Caco-2 (cell line): Measurements from ENCODE around the gene WDR59. TPM values are rescaled to one million over a fixed set of nuclear protein-coding genes. Genes with fewer than 3 reads are reported as not detected.

Experiments used
- BruUV-seq: library from RNA; stranded (reverse); fragments of 400-500 nt; replicated peaks from 2 replicates; lab custom pipeline; 2021; lab: Mats Ljungman, UMichigan
- CTCF ChIA-PET: fragments of 300-600 bp; sonication (Branson Sonifier 250); formaldehyde crosslinking; loops from one replicate; lab custom pipeline; 2022; ENCODE audit warnings: antibody characterized with exemption; lab: Charles Lee
- POLR2A ChIA-PET: fragments of 300-600 bp; sonication (Branson Sonifier 250); formaldehyde crosslinking; loops from one replicate; lab custom pipeline; 2022; ENCODE audit warnings: antibody characterized with exemption; lab: Charles Lee
- DNase-seq, 2 experiments: peaks; one replicate each; pipeline versions ENCODE4 v3.0.0 to v3.0.0-alpha.2; 2020 to 2022
- H3K27me3 ChIP-seq: replicated peaks from 2 replicates; pipeline ENCODE4 v1.6.0; 2011; ENCODE audit warnings: low read length; ENCODE audit not compliant: control insufficient read depth, insufficient read depth
- H3K36me3 ChIP-seq: 2 replicates; pipeline ENCODE4 v1.5.1; 2011; ENCODE audit warnings: low read length; ENCODE audit not compliant: control insufficient read depth, insufficient read depth
- H3K4me1 ChIP-seq: fragments of 250-450 bp; sonication (Bioruptor Pico); 2 replicates; pipeline ENCODE4 v1.5.1; 2020; ENCODE audit warnings: mild to moderate bottlenecking
- H3K4me3 ChIP-seq: 2 replicates; pipeline ENCODE4 v1.5.1; 2011; ENCODE audit warnings: low read depth, mild to moderate bottlenecking, control low read depth, low read length
- H3K9me3 ChIP-seq: fragments of 250-450 bp; sonication (Bioruptor Pico); 2 replicates; pipeline ENCODE4 v1.5.1; 2020; ENCODE audit warnings: mild to moderate bottlenecking, moderate library complexity
- H3K27ac Mint-ChIP-seq: one replicate; pipeline ENCODE4 v1.8.0; 2022; ENCODE audit warnings: mixed read lengths; ENCODE audit not compliant: unreplicated experiment
- H3K27me3 Mint-ChIP-seq: one replicate; pipeline ENCODE4 v1.8.0; 2022; ENCODE audit warnings: mixed read lengths; ENCODE audit not compliant: insufficient read depth, unreplicated experiment
- H3K36me3 Mint-ChIP-seq: one replicate; pipeline ENCODE4 v1.8.0; 2022; ENCODE audit warnings: mild to moderate bottlenecking, mixed read lengths; ENCODE audit not compliant: insufficient read depth, unreplicated experiment
- H3K4me1 Mint-ChIP-seq: one replicate; pipeline ENCODE4 v1.8.0; 2022; ENCODE audit warnings: low read depth, mixed read lengths; ENCODE audit not compliant: unreplicated experiment
- H3K4me3 Mint-ChIP-seq: one replicate; pipeline ENCODE4 v1.8.0; 2022; ENCODE audit warnings: mild to moderate bottlenecking, moderate library complexity, mixed read lengths; ENCODE audit not compliant: unreplicated experiment
- H3K9me3 Mint-ChIP-seq: one replicate; pipeline ENCODE4 v1.8.0; 2022; ENCODE audit warnings: mixed read lengths; ENCODE audit not compliant: unreplicated experiment
- CTCF ChIP-seq, 2 experiments: fragments of 200-600 bp in 1 of 2; IDR thresholded peaks; 1 replicate in 1 of 2; 2 replicates in 1 of 2; pipeline versions ENCODE4 v1.5.1 to v1.8.0; 2011 to 2022; ENCODE audit warnings: antibody characterized with exemption in 1 of 2, control low read depth in 1 of 2, inconsistent platforms in 1 of 2, low read depth in 1 of 2, low read length in 1 of 2, mild to moderate bottlenecking in 1 of 2, moderate library complexity in 1 of 2; ENCODE audit not compliant: insufficient read depth in 1 of 2, severe bottlenecking in 1 of 2, unreplicated experiment in 1 of 2
- intact Hi-C: fragments of 100-400 bp; cut with micrococcal nuclease; formaldehyde crosslinking; loops from one replicate; pipeline ENCODE4 v1.10.0; 2022; ENCODE audit not compliant: unreplicated experiment
- total RNA-seq: library from RNA; stranded (reverse); gene quantifications from 2 replicates; pipeline ENCODE4 v1.2.3, GENCODE V29; 2022

WDR59 gene
- total RNA-seq, 1 experiment from 2014 or later: 148 TPM

DNA sequence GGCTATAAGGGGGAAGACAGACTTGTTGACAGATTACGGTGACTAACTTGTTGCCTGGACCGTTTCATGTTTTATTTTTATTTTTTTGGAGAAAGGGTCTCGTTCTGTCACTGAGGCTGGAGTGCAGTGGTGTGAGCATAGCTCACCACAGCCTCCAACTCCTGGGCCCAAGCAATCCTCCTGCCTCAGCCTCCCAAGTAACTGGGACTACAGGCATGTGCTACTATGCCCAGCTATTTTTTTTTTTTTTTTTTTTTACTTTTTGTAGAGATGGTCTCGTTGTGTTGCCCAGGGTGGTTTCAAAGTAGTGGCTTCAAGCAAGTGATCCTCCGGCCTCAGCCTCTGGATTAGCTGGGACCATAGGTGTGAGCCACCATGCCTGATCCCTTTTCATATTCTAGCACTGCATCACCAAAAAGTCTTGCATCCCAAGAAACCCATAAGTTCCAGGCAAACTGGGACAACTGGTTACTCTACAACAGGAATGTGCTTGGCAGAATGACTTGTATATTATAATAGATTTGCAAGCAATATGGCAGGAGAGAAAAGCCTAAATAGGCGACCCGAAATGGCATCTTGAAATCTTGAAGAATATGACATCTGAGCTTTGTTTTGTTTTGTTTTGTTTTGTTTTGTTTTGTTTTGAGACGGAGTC, 2.2 kb upstream of the WDR59 start:
- POLR2A ChIA-PET: no interaction called here
- no peak overlapping the region for H3K4me3 ChIP-seq
- CTCF ChIA-PET: interaction anchor here (0.5 to 0.8 kb wide), 2 partner anchors 127 to 1562 kb away, joined by 3 read pairs; no protein-coding TSS in a partner anchor
- TF ChIP-seq CTCF (IDR thresholded peaks at IDR 0.05; ENCODE audit: insufficient read depth in 1 of 2, low read depth in 1 of 2, low read length in 1 of 2, severe bottlenecking in 1 of 2, unreplicated experiment in 1 of 2): no peak
- Mint-ChIP-seq H3K27ac (no peak overlapping the region), H3K4me1 (peaks cover 22% of the 10 kb centered on the region), H3K4me3 (no peak overlapping the region), H3K36me3 (peaks cover 20% of the 10 kb centered on the region), H3K27me3 (no peaks in the 10 kb centered on the region), H3K9me3 (no peaks in the 10 kb centered on the region)
- H3K9me3 ChIP-seq: no peaks in the 10 kb centered on the region
- intact Hi-C loops: no loop called here
- DNase-seq: no peak
- 0 out of 2 replicates have a peak, but pooled peaks cover 1% of the 10 kb centered on the region for H3K36me3 ChIP-seq
- no TSS peak for BruUV-seq
- no peaks in the 10 kb centered on the region for H3K27me3 ChIP-seq
- H3K4me1 ChIP-seq: peaks cover 55% of the 10 kb centered on the region

DNA sequence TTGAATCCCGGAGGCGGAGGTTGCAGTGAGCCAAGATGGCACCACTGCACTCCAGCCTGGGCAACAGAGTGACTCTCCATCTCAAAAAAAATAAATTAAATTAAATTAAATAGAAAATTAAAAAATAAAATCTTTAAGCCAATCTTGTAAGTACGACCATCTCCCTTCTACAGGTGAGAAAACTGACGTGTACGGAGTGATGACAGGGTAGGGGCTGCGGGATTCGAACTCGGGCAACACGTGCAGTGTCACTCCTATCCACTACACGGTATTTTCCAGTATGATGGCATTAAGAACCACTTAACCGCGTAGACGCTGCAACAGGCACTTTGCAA, 762 bp downstream of the WDR59 start:
- Mint-ChIP-seq H3K36me3 (peaks cover 26% of the 10 kb centered on the region), H3K4me3 (peak overlapping the region; percentile 80), H3K9me3 (no peaks in the 10 kb centered on the region), H3K27me3 (no peaks in the 10 kb centered on the region), H3K4me1 (peaks cover 4% of the 10 kb centered on the region), H3K27ac (peak overlapping the region; percentile 85)
- BruUV-seq: no TSS peak
- Histone ChIP-seq H3K4me3 (peak overlapping the region; percentile 84), H3K36me3 (peaks cover 1% of the 10 kb centered on the region; the same call in 1 of the 2 replicates), H3K4me1 (peaks cover 30% of the 10 kb centered on the region), H3K9me3 (no peaks in the 10 kb centered on the region), H3K27me3 (no peaks in the 10 kb centered on the region)
- no peak for DNase-seq
- intact Hi-C loops: no loop called here
- no peak for TF ChIP-seq CTCF (IDR thresholded peaks at IDR 0.05; ENCODE audit: insufficient read depth in 1 of 2, low read depth in 1 of 2, low read length in 1 of 2, severe bottlenecking in 1 of 2, unreplicated experiment in 1 of 2)
- POLR2A ChIA-PET: no interaction called here
- CTCF ChIA-PET: interaction anchor here (1.2 kb wide), 1 partner anchor 113 kb away, joined by 24 read pairs; no protein-coding TSS in a partner anchor

DNA sequence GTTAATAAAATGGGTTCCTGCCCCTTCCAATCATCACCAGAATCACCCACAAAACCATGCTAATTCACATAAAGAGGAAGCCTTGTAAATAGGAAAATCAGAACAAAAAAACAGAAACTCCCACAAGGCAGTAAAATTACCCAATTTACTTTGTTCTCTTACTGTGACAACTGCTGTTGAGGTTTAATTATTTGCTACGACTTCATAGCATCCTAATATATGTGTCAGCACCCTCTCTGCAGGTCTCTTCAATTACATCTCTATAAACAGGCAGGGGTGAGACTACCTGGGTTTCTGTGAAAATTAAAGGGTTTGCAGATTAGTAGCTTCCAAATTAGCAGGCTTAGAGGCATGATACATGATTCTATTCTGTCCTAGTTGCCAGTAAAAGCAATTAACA, 2.7 kb downstream of the WDR59 start:
- peaks cover 1% of the 10 kb centered on the region for H3K36me3 ChIP-seq
- BruUV-seq: no TSS peak
- CTCF ChIA-PET: interaction anchor here (0.5 to 1.2 kb wide), 2 partner anchors 33 to 129 kb away, joined by 3 to 6 read pairs; no protein-coding TSS in a partner anchor
- no peak for TF ChIP-seq CTCF (IDR thresholded peaks at IDR 0.05; ENCODE audit: insufficient read depth in 1 of 2, low read depth in 1 of 2, low read length in 1 of 2, severe bottlenecking in 1 of 2, unreplicated experiment in 1 of 2)
- H3K9me3 Mint-ChIP-seq: no peaks in the 10 kb centered on the region
- no peak overlapping the region for H3K4me3 ChIP-seq
- H3K4me3 Mint-ChIP-seq: no peak overlapping the region
- no peaks in the 10 kb centered on the region for H3K9me3 ChIP-seq
- no peak overlapping the region for H3K27ac Mint-ChIP-seq
- no peak for DNase-seq
- intact Hi-C loops: no loop called here
- H3K27me3 ChIP-seq: no peaks in the 10 kb centered on the region
- no peaks in the 10 kb centered on the region for H3K27me3 Mint-ChIP-seq
- H3K36me3 Mint-ChIP-seq: peaks cover 43% of the 10 kb centered on the region
- no peaks in the 10 kb centered on the region for H3K4me1 Mint-ChIP-seq
- H3K4me1 ChIP-seq: peaks cover 19% of the 10 kb centered on the region
- POLR2A ChIA-PET: no interaction called here
